ENCODE measurements around the gene ACAD11. TPM values are rescaled to one million over a fixed set of nuclear protein-coding genes. Genes with fewer than 3 reads are reported as not detected.

ACAD11 gene
- total RNA-seq (2014; rRNA removed; shearing (Covaris generic)) = 14.4 and 16.3 TPM in 2 replicates

GRCh38 chr3:132659365-132660051 lies at the start of gene ACAD11:
TSS of gene ACAD11 (minus strand) at chr3:132659809. CDS start at chr3:132659751, 58 bp downstream.

GRCh38 chr3:132660052-132660810 lies 622 bp upstream of the ACAD11 start, which contains the start of gene UBA5:
TSS of gene UBA5 (plus strand) at chr3:132660329. CDS start at chr3:132660538, 209 bp downstream.

GRCh38 chr3:132596816-132597433 lies 62.7 kb downstream of the ACAD11 start, which contains the start of gene ACKR4:
TSS of gene ACKR4 (plus strand) at chr3:132597270. CDS start at chr3:132600398, 3,128 bp downstream.

Other genes starting within 250 kb of the ACAD11 start
- 24.0 and 28.0 TPM in 2 replicates for gene DNAJC13, start 242.3 kb downstream of the ACAD11 start, total RNA-seq (2014; rRNA removed; shearing (Covaris generic))
- 0.13 TPM in 1 of 2 replicates, not detected in the other for gene ACKR4, start 62.5 kb downstream of the ACAD11 start, total RNA-seq (2014; rRNA removed; shearing (Covaris generic))
- gene UBA5, start 520 bp upstream of the ACAD11 start, total RNA-seq (2014; rRNA removed; shearing (Covaris generic)) = 110 and 142 TPM in 2 replicates
- 18.7 and 31.2 TPM in 2 replicates for gene NPHP3, start 62.6 kb upstream of the ACAD11 start, total RNA-seq (2014; rRNA removed; shearing (Covaris generic))